ENCODE measurements around the gene ACAP2. TPM values are rescaled to one million over a fixed set of nuclear protein-coding genes. Genes with fewer than 3 reads are reported as not detected.

Gene ACAP2
- total RNA-seq, 1 donor from 2014 or later, result 61.2 TPM

GRCh38 chr3:195263925-195264600 is 178.8 kb downstream of the ACAP2 start:
- Mint-ChIP-seq H3K27me3 (ENCODE audit: unreplicated experiment) (peaks cover 8% of the 10 kb centered on the region), H3K9me3 (ENCODE audit: unreplicated experiment) (no peaks in the 10 kb centered on the region), H3K4me3 (ENCODE audit: unreplicated experiment) (peak overlapping the region; percentile 31), H3K36me3 (ENCODE audit: low read depth, unreplicated experiment) (peaks cover 27% of the 10 kb centered on the region), H3K4me1 (ENCODE audit: unreplicated experiment) (peaks cover 44% of the 10 kb centered on the region), H3K27ac (ENCODE audit: unreplicated experiment) (peak overlapping the region; percentile 88)
- TF ChIP-seq CTCF (IDR thresholded peaks at IDR 0.05; ENCODE audit: unreplicated experiment), result no peak
- DNase-seq (ENCODE audit: low spot score), result no peak

GRCh38 chr3:195263193-195263924 is 179.5 kb downstream of the ACAP2 start:
- H3K4me3 Mint-ChIP-seq (ENCODE audit: unreplicated experiment), result peak overlapping the region; percentile 31
- H3K9me3 Mint-ChIP-seq (ENCODE audit: unreplicated experiment), result no peaks in the 10 kb centered on the region
- peaks cover 47% of the 10 kb centered on the region for H3K4me1 Mint-ChIP-seq (ENCODE audit: unreplicated experiment)
- DNase-seq (ENCODE audit: low spot score), result no peak
- peaks cover 10% of the 10 kb centered on the region for H3K27me3 Mint-ChIP-seq (ENCODE audit: unreplicated experiment)
- peaks cover 27% of the 10 kb centered on the region for H3K36me3 Mint-ChIP-seq (ENCODE audit: low read depth, unreplicated experiment)
- peak overlapping the region; percentile 88 for H3K27ac Mint-ChIP-seq (ENCODE audit: unreplicated experiment)
- no peak for TF ChIP-seq CTCF (IDR thresholded peaks at IDR 0.05; ENCODE audit: unreplicated experiment)

GRCh38 chr3:195261925-195262324 is 180.9 kb downstream of the ACAP2 start:
- peaks cover 10% of the 10 kb centered on the region for H3K27me3 Mint-ChIP-seq (ENCODE audit: unreplicated experiment)

GRCh38 chr3:195260280-195260905 is 182.4 kb downstream of the ACAP2 start:
- no peaks in the 10 kb centered on the region for H3K9me3 Mint-ChIP-seq (ENCODE audit: unreplicated experiment)
- peak overlapping the region; percentile 83 for H3K4me3 Mint-ChIP-seq (ENCODE audit: unreplicated experiment)
- H3K36me3 Mint-ChIP-seq (ENCODE audit: low read depth, unreplicated experiment), result peaks cover 22% of the 10 kb centered on the region
- no peak overlapping the region for H3K27ac Mint-ChIP-seq (ENCODE audit: unreplicated experiment)
- peaks cover 46% of the 10 kb centered on the region for H3K4me1 Mint-ChIP-seq (ENCODE audit: unreplicated experiment)
- TF ChIP-seq CTCF (IDR thresholded peaks at IDR 0.05; ENCODE audit: unreplicated experiment), result peak; percentile 41
- peaks cover 10% of the 10 kb centered on the region for H3K27me3 Mint-ChIP-seq (ENCODE audit: unreplicated experiment)
- DNase-seq (ENCODE audit: low spot score), result no peak

More at GRCh38 chr3:195261925-195262324, 180.9 kb downstream of the ACAP2 start:
- peaks cover 27% of the 10 kb centered on the region for H3K36me3 Mint-ChIP-seq (ENCODE audit: low read depth, unreplicated experiment)
- H3K27ac Mint-ChIP-seq (ENCODE audit: unreplicated experiment), result no peak overlapping the region
- H3K9me3 Mint-ChIP-seq (ENCODE audit: unreplicated experiment), result no peaks in the 10 kb centered on the region
- H3K4me3 Mint-ChIP-seq (ENCODE audit: unreplicated experiment), result no peak overlapping the region
- TF ChIP-seq CTCF (IDR thresholded peaks at IDR 0.05; ENCODE audit: unreplicated experiment), result no peak
- H3K4me1 Mint-ChIP-seq (ENCODE audit: unreplicated experiment), result peaks cover 43% of the 10 kb centered on the region
- no peak for DNase-seq (ENCODE audit: low spot score)
